GM12801 (cell line): ENCODE results near the gene HYOU1.

Experiments
- CTCF ChIP-seq: IDR thresholded peaks from one replicate; pipeline ENCODE4 v1.5.1; 2011; ENCODE audit warnings: control low read depth; ENCODE audit not compliant: insufficient read length; ENCODE audit errors: extremely low read depth

HYOU1 gene

GRCh38 chr11:119095066-119095880 is 38.3 kb upstream of the HYOU1 start:
- TF ChIP-seq CTCF = no peak

DNA sequence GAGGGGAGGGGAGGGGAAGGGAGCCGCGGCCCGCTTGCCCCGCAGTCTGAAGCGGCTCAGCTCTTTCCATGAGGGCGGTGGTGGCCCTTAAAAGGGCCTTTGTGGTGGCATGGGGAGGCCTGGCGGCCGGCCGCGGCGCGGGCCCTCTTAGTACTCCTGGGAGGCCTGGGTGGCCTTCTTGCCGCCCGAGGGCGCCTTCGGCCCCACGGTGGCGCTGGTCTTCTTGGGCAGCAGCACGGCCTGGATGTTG is 37.7 kb upstream of the HYOU1 start:
- TF ChIP-seq CTCF = no peak

DNA sequence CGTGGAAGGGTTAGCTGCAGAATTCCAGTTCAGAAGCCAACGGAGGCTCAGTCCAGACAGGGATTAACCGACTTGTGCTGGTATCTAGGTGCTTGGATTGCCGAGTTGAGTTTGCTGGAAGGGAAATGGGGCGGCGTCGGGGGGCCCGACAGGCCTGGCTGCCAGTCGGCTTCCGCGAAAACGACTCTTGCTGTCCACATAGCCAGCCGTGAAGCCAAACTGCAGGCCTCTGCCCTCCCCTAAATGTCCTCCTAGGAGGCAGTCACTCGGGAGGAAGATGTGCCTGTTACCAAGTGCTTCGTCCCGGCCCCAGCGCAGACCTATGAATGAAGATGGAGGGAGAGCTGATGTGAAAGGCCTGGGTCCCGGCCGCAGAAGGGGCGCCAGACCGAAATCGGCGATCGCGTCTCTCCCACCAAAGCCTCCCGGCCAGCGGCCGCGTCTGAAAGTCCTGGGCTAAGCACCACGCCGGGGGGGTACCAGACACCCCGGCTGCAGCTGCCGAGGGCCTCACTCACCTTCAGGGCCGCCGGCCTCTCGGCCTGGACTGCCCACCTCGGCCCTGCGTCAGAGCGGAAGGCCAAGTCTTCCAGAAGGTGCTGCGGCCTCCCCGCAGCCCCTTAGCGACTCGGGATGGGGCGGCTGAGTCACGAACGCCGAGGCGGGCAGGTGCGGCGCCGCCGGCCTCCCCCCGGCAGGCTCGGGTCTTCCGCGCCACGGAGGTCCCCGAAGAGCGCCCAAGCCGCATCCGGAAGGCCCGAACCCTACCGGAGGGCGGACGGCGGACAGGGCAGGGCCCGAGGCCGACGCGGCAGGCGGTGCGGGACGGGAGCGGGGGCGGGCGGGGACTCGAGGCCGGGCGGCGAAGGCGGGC is 37.2 kb upstream of the HYOU1 start:
- TF ChIP-seq CTCF = no peak

- TF ChIP-seq CTCF = no peak
These were observed 36.2 kb upstream of the HYOU1 start for GRCh38 chr11:119092880-119093842.

- TF ChIP-seq CTCF = no peak
These were observed 35.2 kb upstream of the HYOU1 start for GRCh38 chr11:119091966-119092879.

DNA sequence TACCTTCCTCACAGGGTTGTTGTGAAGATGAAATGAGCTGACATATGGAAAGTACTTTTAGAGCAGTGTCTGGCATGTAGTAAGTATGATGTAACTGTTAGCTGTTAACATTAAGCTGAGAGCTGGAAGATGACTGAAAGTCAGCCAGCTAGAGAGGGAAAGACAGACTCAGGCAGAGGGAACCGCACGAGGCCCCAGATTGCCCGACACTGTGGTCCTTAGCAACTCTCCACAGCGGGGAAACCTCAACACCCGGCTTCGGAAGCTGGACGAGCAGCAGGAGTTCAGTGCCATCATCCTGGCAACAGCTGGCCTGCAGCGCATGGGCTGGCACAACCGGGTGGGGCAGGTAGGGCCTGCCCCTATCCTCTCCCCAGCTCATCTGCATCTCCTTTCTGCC is 34.2 kb upstream of the HYOU1 start:
- no peak for TF ChIP-seq CTCF
